Stomach smooth muscle (tissue), 2 donors: ENCODE measurements around the gene BLVRB.
"Not testable (repeated sequence)": the region's sequence is repeated elsewhere in the genome, so short reads cannot be mapped to it uniquely, and the experiment has no call there.

Experiments
- H3K27ac ChIP-seq: one replicate; pipeline ENCODE4 v1.7.0; 2013; ENCODE audit warnings: mild to moderate bottlenecking, low read length, inconsistent platforms
- H3K27me3 ChIP-seq, 2 donors: one replicate each; pipeline ENCODE4 v1.7.0; 2013; ENCODE audit warnings: low read length in 2 of 2; ENCODE audit not compliant: insufficient read depth in 2 of 2, control insufficient read depth in 1 of 2
- H3K36me3 ChIP-seq, 2 donors: one replicate each; pipeline ENCODE4 v1.7.0; 2013; ENCODE audit warnings: low read length in 2 of 2; ENCODE audit not compliant: control insufficient read depth in 2 of 2, insufficient read depth in 2 of 2
- H3K4me1 ChIP-seq: one replicate; pipeline ENCODE4 v1.7.0; 2013; ENCODE audit warnings: low read length; ENCODE audit not compliant: control insufficient read depth, insufficient read depth
- H3K4me3 ChIP-seq, 2 donors: one replicate each; pipeline ENCODE4 v1.7.0; 2013; ENCODE audit warnings: low read length in 2 of 2
- H3K9ac ChIP-seq, 2 donors: one replicate each; pipeline ENCODE4 v1.7.0; 2013; ENCODE audit warnings: low read length in 2 of 2, mild to moderate bottlenecking in 1 of 2
- H3K9me3 ChIP-seq, 2 donors: one replicate each; pipeline ENCODE4 v1.7.0; 2013; ENCODE audit warnings: low read length in 2 of 2; ENCODE audit not compliant: control insufficient read depth in 2 of 2
- donor health status: healthy.
- donor health status: Pancreatic carcinoma.

BLVRB gene

DNA sequence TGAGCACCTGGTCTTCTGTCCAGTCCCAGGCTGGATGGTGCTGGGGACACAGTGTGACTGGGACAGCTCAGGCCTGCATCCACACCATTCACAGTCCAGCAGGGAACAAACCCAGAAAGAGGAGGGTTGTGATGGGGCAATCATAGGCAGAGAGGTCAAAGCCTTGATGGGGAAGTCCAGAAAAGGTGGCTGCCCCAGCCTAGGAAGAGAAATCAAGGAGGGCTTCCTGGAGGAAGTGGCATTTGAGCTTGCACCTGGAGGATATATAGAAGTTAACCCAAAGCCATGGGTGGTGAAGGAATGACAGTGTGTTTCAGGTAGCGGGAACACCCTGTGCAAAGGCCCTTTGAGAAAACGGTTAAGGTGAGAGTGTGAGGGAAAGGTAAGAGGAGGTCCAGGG, 49.8 kb downstream of the BLVRB start:
- H3K36me3 ChIP-seq: no peaks in the 10 kb centered on the region
- no peaks in the 10 kb centered on the region for H3K9me3 ChIP-seq
- no peak overlapping the region for H3K4me3 ChIP-seq
- no peak overlapping the region for H3K27ac ChIP-seq
- no peak overlapping the region for H3K9ac ChIP-seq
- H3K4me1 ChIP-seq: peaks cover 24% of the 10 kb centered on the region
- H3K27me3 ChIP-seq: no peaks in the 10 kb centered on the region

DNA sequence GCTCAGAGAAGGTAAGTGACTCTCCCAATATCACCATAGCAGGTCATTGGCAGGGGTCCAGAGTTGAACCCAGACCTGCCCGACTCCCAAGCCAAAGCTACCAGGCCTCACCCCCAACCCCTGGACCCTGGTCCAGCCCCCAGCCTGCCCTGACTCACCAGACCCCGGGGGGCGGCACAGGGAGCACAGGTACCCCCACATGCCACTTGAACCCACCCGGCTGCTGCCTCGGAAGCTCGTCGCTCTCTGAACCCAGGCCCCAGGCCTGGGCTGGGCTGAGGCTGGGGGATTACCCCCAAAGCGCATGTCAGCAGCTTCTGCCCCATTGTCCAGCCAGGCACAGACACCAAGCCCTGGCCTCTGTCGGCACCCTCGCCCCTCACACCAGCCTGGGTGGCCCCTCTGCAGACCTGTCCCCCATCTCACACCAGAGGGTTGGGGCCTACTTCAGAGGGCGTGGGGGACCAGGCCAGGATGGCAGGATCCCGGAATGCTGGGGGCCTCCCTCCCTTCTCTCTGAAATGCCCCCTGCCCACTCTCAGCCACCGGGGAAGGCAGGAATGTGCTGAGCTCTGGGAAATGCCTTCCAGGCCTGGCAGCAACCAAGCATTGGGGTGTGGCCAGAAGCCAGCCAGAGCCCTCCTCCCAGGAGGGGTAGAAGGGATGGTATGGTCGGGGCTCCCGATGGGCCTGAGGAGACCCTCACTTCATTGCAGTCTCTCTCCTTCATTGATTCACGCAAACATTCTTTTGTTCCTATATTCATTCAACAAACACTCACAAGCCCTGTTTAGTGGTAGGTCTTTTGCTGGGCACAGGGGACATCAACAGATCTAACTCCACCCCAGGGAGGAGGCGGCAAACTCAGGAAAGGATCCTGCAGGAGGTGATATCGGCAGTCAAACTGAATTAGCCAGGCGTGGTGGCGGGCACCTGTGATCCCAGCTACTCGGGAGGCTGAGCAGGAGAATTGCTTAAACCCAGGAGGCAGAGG, 50.7 kb downstream of the BLVRB start:
- no peak overlapping the region for H3K27ac ChIP-seq
- H3K4me3 ChIP-seq: no peak overlapping the region
- H3K9me3 ChIP-seq: no peaks in the 10 kb centered on the region
- no peaks in the 10 kb centered on the region for H3K36me3 ChIP-seq
- H3K27me3 ChIP-seq: no peaks in the 10 kb centered on the region
- H3K4me1 ChIP-seq: peaks cover 24% of the 10 kb centered on the region
- no peak overlapping the region for H3K9ac ChIP-seq

DNA sequence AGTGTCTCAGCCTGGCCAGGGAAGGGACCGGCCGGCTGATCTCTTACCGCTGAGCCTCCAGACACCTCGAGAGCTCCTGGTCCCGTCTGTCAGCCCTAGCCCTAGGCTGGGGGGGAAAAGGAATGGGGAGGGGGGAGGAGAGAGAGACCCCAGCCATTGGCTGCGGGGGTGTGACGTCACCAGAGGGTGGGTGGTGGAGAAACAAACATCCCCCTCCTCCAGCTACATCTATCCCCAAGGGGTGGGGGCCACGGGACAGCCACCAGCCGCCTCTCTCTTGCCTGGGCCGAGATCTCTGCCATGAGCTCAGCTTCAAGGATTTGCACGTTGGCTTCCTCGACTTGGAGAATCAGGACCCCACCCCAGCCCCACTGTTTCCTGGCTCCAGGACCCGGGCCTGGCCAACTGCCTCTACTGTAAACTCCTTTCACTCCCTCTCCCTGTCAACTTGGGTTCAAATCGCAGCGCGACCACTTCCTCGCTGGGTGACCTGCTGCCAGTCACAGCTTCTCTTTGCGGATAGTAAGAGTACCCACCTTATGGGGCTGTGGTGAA, 52.2 kb downstream of the BLVRB start, which contains the start of gene PRX:
TSS of gene PRX (minus strand) at position 88 of the 555 bp plus-strand sequence. CDS start 5,446 bp downstream, outside the sequence.
- Histone ChIP-seq H3K9me3 (no peaks in the 10 kb centered on the region), H3K4me3 (no peak within 1 kb of the TSS), H3K36me3 (no peaks in the 10 kb centered on the region), H3K27ac (no peak within 1 kb of the TSS), H3K27me3 (no peaks in the 10 kb centered on the region), H3K4me1 (peaks cover 24% of the 10 kb centered on the region), H3K9ac (no peak within 1 kb of the TSS)

- Histone ChIP-seq H3K36me3 (no peaks in the 10 kb centered on the region), H3K27me3 (no peaks in the 10 kb centered on the region), H3K27ac (no peak overlapping the region), H3K9me3 (no peaks in the 10 kb centered on the region), H3K4me1 (peaks cover 23% of the 10 kb centered on the region), H3K4me3 (no peak overlapping the region), H3K9ac (no peak overlapping the region)
These were observed 52.7 kb downstream of the BLVRB start for GRCh38 chr19:40412866-40413265.

- Histone ChIP-seq H3K9me3 (no peaks in the 10 kb centered on the region), H3K9ac (peak overlapping the region in 1 of 2 donors; percentile 21), H3K27me3 (no peaks in the 10 kb centered on the region), H3K27ac (no peak overlapping the region), H3K36me3 (no peaks in the 10 kb centered on the region), H3K4me1 (peaks cover 15% of the 10 kb centered on the region), H3K4me3 (no peak overlapping the region)
These were observed 53.5 kb downstream of the BLVRB start for GRCh38 chr19:40411958-40412499.

- Histone ChIP-seq H3K4me1 (peaks cover 15% of the 10 kb centered on the region), H3K27ac (peak overlapping the region; percentile 37)
These were observed 54.3 kb downstream of the BLVRB start for GRCh38 chr19:40411125-40411842.

DNA sequence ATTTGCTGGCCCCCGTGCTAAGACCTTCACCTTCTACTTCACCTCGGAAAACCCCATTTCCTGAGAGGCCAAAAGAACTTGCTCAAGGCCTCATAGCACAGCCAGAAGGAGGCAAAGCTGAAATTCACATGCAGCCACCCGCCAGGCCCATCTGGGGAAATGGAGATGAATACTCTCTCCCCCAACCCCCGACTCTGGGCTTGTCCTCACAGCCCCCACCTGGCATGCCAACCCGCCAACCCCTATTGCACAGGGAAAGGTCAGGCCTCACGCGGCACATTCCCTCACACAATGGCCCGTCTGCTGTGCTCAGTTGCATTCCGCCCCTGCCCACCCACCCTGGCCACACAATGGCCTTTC, 55.5 kb downstream of the BLVRB start:
- Histone ChIP-seq H3K27me3 (no peaks in the 10 kb centered on the region), H3K27ac (no peak overlapping the region), H3K36me3 (no peaks in the 10 kb centered on the region), H3K4me3 (no peak overlapping the region), H3K4me1 (peaks cover 15% of the 10 kb centered on the region), H3K9ac (no peak overlapping the region), H3K9me3 (no peaks in the 10 kb centered on the region)

More at GRCh38 chr19:40411125-40411842, 54.3 kb downstream of the BLVRB start:
- Histone ChIP-seq H3K36me3 (no peaks in the 10 kb centered on the region), H3K9ac (peak overlapping the region in 1 of 2 donors; percentile 29), H3K4me3 (peak overlapping the region in 1 of 2 donors; percentile 22), H3K9me3 (no peaks in the 10 kb centered on the region), H3K27me3 (no peaks in the 10 kb centered on the region)

DNA sequence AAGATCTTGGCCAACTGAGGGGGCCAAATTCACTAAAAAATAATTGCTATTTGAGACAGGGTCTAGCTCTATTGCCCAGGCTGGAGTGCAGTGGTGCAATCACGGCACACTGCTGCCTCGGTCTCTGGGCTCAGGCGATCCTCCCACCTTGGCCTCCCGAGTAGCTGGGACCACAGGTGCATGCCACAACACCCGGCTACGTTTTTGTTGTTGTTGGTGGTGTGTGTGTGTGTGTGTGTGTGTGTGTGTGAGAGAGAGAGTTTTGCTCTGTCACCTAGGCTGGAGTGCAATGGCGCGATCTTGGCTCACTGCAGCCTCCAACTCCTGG, 57.0 kb downstream of the BLVRB start:
- not testable (repeated sequence) for H3K36me3 ChIP-seq, H3K9ac ChIP-seq, H3K4me3 ChIP-seq, H3K27ac ChIP-seq, H3K27me3 ChIP-seq, H3K9me3 ChIP-seq
- H3K4me1 ChIP-seq: peaks cover 15% of the 10 kb centered on the region

- Histone ChIP-seq H3K27ac (no peak overlapping the region), H3K36me3 (no peaks in the 10 kb centered on the region), H3K27me3 (no peaks in the 10 kb centered on the region), H3K4me1 (peaks cover 19% of the 10 kb centered on the region), H3K9ac (no peak overlapping the region), H3K4me3 (no peak overlapping the region), H3K9me3 (no peaks in the 10 kb centered on the region)
These were observed 57.6 kb downstream of the BLVRB start for GRCh38 chr19:40407714-40408597.
